Suprapubic skin (tissue), 4 donors: Measurements from ENCODE around the gene SLC12A3. TPM values are rescaled to one million over a fixed set of nuclear protein-coding genes. Genes with fewer than 3 reads are reported as not detected.
"Not testable (repeated sequence)": the region's sequence is repeated elsewhere in the genome, so short reads cannot be mapped to it uniquely, and the experiment has no call there.

Experiments used
- DNase-seq, 2 donors: peaks; one replicate each; pipeline ENCODE4 v3.0.0-alpha.2; 2019; ENCODE audit warnings: low spot score in 2 of 2
- H3K27ac ChIP-seq: fragments of 200-600 bp; sonication (generic); one replicate; pipeline ENCODE4 v1.5.1; 2019
- H3K27me3 ChIP-seq: fragments of 200-600 bp; sonication (generic); one replicate; pipeline ENCODE4 v1.5.1; 2019
- H3K36me3 ChIP-seq: fragments of 200-600 bp; sonication (generic); one replicate; pipeline ENCODE4 v1.5.1; 2019
- H3K4me1 ChIP-seq: fragments of 200-600 bp; sonication (generic); one replicate; pipeline ENCODE4 v1.5.1; 2019
- H3K4me3 ChIP-seq: fragments of 200-600 bp; sonication (generic); one replicate; pipeline ENCODE4 v1.5.1; 2019; ENCODE audit warnings: mild to moderate bottlenecking
- H3K9me3 ChIP-seq: fragments of 200-600 bp; sonication (generic); one replicate; pipeline ENCODE4 v1.5.1; 2019
- EP300 ChIP-seq: sonication (generic); formaldehyde crosslinking; IDR thresholded peaks from one replicate; pipeline ENCODE4 v1.6.1; 2017; ENCODE audit warnings: antibody characterized with exemption
- POLR2A ChIP-seq, 2 donors: fragments of 450-650 bp; IDR thresholded peaks; one replicate each; pipeline ENCODE4 v1.6.1; 2017; ENCODE audit warnings: antibody characterized with exemption in 2 of 2, mild to moderate bottlenecking in 2 of 2, moderate library complexity in 2 of 2
- POLR2AphosphoS5 ChIP-seq, 3 donors: sonication (generic); formaldehyde crosslinking; IDR thresholded peaks; one replicate each; pipeline ENCODE4 v1.6.1; 2017; ENCODE audit warnings: antibody characterized with exemption in 3 of 3
- WGBS: methylation state at CpG from one replicate; pipeline ENCODE4 v1.1.5; 2018; 5-methylcytosine and 5-hydroxymethylcytosine counted together
- total RNA-seq, 4 donors: library from RNA; depleted of rRNA; stranded (reverse); fragments of >200 nt; gene quantifications; one replicate each; pipeline ENCODE4 v1.1.0, GENCODE V29; 2016
- TF ChIP-seq, protein P1 (sequence below), 2 donors: fragments of 200-600 bp in 1 of 2; fragments of 450-650 bp in 1 of 2; sonication (generic) in 1 of 2; IDR thresholded peaks; one replicate each; pipeline ENCODE4 v1.5.1; 2016 to 2019; ENCODE audit warnings: antibody characterized with exemption in 2 of 2, mild to moderate bottlenecking in 1 of 2, moderate library complexity in 1 of 2

The SLC12A3 gene
- total RNA-seq, 4 donors from 2014 or later, result 0.13 TPM; not detected in 3

DNA sequence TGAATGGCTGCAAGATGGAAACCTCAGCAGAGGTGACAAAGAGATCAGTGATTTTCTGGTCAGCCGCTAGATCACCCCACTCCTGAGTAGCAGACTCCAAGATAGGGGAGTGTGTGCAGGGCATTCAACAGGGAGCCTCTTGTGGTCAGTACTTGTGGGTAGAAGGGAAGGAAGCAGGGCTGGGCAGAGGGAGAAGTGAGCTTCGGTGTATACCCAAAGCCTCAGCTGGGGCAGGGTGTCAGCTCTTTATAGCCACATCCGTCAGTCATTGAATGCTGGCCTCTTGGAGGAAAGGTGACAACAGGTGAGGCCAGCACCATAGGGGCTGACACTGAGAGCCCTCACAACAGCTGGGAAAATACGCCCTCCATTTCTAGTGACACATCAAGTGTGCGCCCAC lies 2.2 kb upstream of the SLC12A3 start:
- H3K27ac ChIP-seq, result no peak overlapping the region
- H3K4me3 ChIP-seq, result no peak overlapping the region
- TF ChIP-seq, protein P1, sequence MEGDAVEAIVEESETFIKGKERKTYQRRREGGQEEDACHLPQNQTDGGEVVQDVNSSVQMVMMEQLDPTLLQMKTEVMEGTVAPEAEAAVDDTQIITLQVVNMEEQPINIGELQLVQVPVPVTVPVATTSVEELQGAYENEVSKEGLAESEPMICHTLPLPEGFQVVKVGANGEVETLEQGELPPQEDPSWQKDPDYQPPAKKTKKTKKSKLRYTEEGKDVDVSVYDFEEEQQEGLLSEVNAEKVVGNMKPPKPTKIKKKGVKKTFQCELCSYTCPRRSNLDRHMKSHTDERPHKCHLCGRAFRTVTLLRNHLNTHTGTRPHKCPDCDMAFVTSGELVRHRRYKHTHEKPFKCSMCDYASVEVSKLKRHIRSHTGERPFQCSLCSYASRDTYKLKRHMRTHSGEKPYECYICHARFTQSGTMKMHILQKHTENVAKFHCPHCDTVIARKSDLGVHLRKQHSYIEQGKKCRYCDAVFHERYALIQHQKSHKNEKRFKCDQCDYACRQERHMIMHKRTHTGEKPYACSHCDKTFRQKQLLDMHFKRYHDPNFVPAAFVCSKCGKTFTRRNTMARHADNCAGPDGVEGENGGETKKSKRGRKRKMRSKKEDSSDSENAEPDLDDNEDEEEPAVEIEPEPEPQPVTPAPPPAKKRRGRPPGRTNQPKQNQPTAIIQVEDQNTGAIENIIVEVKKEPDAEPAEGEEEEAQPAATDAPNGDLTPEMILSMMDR (IDR thresholded peaks at IDR 0.05), result no peak
- TF ChIP-seq POLR2A (IDR thresholded peaks at IDR 0.05) (no peak), EP300 (no peak), POLR2AphosphoS5 (IDR thresholded peaks at IDR 0.05) (no peak)
- no peaks in the 10 kb centered on the region for H3K36me3 ChIP-seq
- no peak for DNase-seq
- H3K27me3 ChIP-seq, result no peaks in the 10 kb centered on the region
- no peaks in the 10 kb centered on the region for H3K9me3 ChIP-seq
- H3K4me1 ChIP-seq, result peaks cover 3% of the 10 kb centered on the region
- 90% methylated on average over 5 of the region's 5 CpGs for WGBS

GRCh38 chr16:56865394-56866062 lies 521 bp downstream of the SLC12A3 start:
- Histone ChIP-seq H3K36me3 (no peaks in the 10 kb centered on the region), H3K4me3 (no peak overlapping the region), H3K27ac (no peak overlapping the region), H3K4me1 (peaks cover 3% of the 10 kb centered on the region), H3K9me3 (no peaks in the 10 kb centered on the region), H3K27me3 (no peaks in the 10 kb centered on the region)
- TF ChIP-seq, protein P1 (IDR thresholded peaks at IDR 0.05), result no peak
- no peak for TF ChIP-seq EP300
- no peak for TF ChIP-seq POLR2A (IDR thresholded peaks at IDR 0.05)
- no peak for TF ChIP-seq POLR2AphosphoS5 (IDR thresholded peaks at IDR 0.05)
- WGBS, result 97% methylated on average over 9 of the region's 13 CpGs
- no peak for DNase-seq

GRCh38 chr16:56866955-56867830 lies 2.2 kb downstream of the SLC12A3 start:
- H3K9me3 ChIP-seq, result no peaks in the 10 kb centered on the region
- TF ChIP-seq POLR2AphosphoS5 (IDR thresholded peaks at IDR 0.05) (no peak), POLR2A (IDR thresholded peaks at IDR 0.05) (no peak)
- TF ChIP-seq, protein P1 (IDR thresholded peaks at IDR 0.05), result peak; percentile 54 to 76
- no peak for DNase-seq
- H3K27ac ChIP-seq, result no peak overlapping the region
- no peak overlapping the region for H3K4me3 ChIP-seq
- peaks cover 8% of the 10 kb centered on the region for H3K4me1 ChIP-seq
- WGBS, result 45% methylated on average over 14 of the region's 23 CpGs
- H3K27me3 ChIP-seq, result no peaks in the 10 kb centered on the region
- no peaks in the 10 kb centered on the region for H3K36me3 ChIP-seq

DNA sequence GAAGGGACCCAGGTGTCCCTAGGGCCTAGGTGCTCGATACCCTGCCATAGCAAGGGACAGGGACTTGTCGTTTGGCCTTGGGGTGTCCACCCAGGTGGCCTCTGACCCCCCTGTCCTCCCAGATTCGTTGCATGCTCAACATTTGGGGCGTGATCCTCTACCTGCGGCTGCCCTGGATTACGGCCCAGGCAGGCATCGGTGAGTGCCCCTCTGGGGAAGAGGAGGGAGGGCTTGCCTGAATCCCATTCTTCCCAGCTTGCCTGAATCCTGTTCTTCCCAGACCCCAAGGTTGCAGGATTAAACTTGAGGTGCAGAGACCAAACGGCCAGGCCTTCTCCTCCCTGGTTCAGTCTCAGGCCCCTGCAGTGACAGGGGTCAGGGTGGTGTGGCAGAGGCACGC lies 3.2 kb downstream of the SLC12A3 start:
- Histone ChIP-seq H3K9me3 (no peaks in the 10 kb centered on the region), H3K4me3 (no peak overlapping the region), H3K27me3 (no peaks in the 10 kb centered on the region), H3K27ac (no peak overlapping the region), H3K4me1 (peaks cover 8% of the 10 kb centered on the region), H3K36me3 (no peaks in the 10 kb centered on the region)
- no peak for TF ChIP-seq POLR2A (IDR thresholded peaks at IDR 0.05)
- TF ChIP-seq EP300, result no peak
- TF ChIP-seq, protein P1 (IDR thresholded peaks at IDR 0.05), result no peak
- no peak for TF ChIP-seq POLR2AphosphoS5 (IDR thresholded peaks at IDR 0.05)
- no peak for DNase-seq
- WGBS, result 88% methylated on average over 2 of the region's 9 CpGs

DNA sequence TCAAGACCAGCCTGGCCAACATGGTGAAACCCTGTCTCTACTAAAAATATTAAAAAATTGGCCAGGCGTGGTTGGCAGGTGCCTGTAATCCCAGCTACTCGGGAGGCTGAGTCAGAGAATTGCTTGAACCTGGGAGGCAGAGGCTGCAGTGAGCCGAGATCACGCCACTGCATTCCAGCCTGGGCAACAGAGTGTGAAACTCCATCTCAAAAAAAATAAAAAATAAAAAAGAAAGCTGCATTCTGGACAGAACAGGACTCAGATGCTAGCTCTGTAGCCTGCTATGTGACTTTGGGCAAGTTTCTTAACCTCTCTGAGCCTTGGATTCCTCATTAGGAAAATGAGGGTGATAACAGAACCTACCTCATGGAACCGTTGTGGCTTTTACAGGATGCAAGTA lies 3.8 kb downstream of the SLC12A3 start:
- 94% methylated on average over 5 of the region's 5 CpGs for WGBS
- DNase-seq, H3K4me1 ChIP-seq, H3K36me3 ChIP-seq, H3K9me3 ChIP-seq, H3K4me3 ChIP-seq, H3K27me3 ChIP-seq, H3K27ac ChIP-seq: not testable (repeated sequence)
